GM21526 (cell line): ENCODE measurements around the gene OLR1.

Experiments used
- ATAC-seq: cut with Tn5 transposase; IDR thresholded peaks from one replicate; pipeline ENCODE4 v1.9.1; 2021; ENCODE audit warnings: moderate library complexity; ENCODE audit not compliant: unreplicated experiment, low FRiP score

OLR1 gene

DNA sequence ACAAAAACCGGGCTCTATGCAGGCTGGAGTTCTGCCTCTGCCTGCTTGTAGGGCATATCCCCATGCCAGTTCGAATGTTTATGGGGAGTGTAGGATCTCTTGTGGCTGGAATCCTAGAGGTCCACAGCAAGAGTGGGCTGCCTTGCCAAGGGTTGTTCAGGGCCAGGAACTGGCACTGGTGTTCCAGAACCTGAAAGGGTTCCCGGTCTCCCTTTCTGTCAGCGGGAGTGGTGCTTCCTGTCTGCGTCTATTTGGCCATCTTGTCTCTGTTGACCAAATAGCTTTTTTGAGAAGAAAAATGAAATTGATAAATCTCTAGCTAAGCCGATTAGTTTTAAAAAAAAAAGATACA is 17.8 kb downstream of the OLR1 start:
- no peak for ATAC-seq

- ATAC-seq: peak; percentile 50
Observed at GRCh38 chr12:10153271-10154144, 18.4 kb downstream of the OLR1 start.

GRCh38 chr12:10151621-10152020 is 20.3 kb downstream of the OLR1 start:
- ATAC-seq: no peak

DNA sequence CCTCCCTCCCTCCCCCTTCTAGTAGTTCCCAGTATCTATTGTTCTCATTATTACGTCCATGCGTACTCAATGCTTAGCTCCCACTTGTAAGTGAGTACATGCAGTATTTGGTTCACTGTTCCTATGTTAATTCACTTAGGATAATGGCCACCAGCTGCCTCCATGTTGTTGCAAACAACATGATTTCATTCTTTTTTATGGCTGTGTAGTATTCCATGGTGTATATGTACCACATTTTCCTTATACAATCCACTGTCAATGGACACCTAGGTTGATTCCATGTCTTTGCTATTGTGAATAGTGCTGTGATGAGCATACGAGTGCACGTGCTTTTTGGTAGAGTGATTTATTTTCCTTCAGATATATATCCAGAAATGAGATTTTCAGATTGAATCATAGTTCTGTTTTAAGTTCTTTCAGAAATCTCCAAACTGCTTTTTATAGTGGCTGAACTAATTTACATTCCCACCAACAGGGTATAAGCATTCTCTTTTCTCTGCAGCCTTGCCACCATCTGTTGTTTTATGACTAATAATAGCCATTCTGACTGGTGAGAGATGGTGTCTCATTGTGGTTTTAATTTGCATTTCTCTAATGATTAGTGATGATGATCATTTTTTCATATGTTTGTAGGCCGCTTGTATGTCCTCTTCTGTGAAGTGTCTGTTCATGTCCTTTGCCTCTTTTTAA is 24.1 kb downstream of the OLR1 start:
- peak; percentile 59 for ATAC-seq

DNA sequence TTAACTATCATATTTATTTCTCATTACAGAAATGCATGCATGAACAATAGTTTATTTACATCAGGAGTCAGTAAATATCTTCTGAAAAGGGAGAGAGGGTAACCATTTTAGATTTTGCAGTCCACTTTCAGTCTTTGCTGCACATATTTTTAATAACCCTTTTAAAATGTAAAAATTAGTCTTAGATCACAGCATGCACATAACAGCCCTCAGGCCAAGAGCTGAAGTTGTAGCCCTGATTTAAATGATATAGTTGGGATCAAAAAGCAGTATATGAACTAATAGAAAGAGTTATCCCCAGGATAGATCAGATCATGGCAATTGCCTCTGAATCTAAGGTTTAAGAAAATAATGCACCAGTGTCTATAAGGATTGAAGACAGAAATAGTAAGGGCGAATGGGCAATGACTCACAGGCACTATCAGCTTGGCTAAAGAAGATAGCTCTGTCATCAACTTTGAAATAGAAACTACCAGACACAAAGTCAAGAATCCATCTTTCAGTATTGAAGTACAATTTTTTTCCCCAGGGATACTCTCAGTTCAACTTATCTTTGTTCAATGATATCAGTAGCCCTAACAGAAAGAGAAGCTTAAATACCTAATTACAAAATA is 28.8 kb downstream of the OLR1 start:
- ATAC-seq: no peak

DNA sequence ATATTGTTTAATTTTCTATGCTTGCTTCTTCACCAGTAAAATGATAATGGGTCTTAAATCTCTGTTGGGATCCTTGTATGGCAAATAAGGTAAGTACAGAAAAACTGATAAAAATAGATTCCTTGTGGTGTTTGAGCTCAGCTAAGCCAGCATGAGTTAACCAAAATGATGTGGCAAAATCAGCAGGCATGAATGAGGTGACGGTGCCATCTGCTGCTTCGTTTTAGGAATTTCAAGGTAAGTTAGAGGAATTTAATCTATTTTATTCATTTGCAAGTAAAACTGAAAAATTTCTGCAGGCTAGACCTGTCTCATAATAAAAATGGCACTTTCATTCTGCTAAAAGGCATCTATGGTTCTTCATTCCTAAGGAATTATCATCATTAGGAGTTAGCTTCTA is 31.9 kb downstream of the OLR1 start:
- ATAC-seq: no peak

GRCh38 chr12:10136637-10137205 is 35.2 kb downstream of the OLR1 start:
- ATAC-seq: no peak

DNA sequence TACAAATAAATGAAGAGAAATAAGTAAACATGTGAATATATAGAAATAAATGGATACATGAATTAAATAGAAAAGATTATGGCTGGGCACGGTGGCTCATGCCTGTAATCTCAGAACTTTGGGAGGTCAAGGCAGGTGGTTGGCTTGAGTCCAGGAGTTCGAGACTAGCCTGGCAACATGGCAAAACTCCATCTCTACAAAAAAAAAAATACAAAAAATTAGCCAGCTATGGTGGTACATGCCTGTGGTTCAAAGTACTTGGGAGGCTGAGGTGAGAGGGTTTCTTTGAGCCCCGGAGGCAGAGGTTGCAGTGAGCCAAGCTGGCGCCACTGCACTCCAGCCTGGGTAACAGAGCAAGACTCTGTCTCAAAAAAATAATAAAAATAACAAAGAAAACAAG is 36.8 kb downstream of the OLR1 start:
- no peak for ATAC-seq

DNA sequence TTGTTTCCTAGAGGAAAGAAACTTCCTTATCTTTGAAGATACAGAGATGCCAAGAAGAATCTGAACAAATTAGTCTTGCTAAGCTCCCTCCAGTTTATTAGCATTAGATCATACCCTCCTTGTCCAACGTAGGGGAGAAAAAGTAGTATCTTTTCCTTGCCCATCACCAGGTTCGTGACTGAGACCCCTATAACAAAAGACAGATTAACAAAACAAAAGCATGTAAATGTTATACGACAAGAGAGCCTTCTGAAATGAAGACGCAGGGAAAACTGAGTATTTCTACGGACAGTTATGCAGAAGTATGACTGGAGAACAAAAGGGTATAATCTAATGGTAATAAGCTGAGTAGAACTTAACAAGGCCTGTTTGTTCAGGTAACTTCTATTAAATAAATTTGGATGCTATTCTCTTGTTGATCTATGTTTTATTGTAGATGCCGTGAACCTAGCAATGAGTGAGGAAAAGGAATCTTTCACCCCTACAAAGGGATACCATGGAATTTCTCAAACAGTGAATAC is 39.0 kb downstream of the OLR1 start:
- no peak for ATAC-seq

DNA sequence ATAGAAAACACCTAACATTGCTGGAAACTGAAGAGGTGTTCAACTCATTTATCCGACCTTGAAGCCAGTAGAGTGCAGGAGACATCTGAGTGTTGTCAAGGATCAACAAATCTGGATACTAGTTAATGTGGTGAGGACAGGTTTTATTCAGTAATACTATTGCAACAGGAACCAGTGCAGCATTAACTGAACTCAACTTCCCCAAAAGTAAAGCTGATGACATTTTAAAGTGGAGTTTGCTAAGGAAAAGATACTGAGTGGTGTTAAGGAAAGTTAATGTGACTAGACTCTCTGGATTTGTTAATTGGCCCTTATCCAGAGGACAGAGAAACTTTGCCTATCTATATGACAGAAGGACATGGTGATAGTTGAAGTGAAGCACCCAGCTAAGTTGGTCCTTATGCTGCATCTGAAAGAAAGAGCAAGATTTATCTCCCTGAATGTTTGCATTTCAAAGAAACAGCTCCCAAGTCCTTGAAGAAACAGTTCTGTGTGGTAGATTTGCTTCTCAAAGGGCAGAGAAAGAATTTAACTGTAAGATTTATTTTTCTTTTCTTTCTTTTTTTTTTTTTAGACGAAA is 40.7 kb downstream of the OLR1 start:
- no peak for ATAC-seq

GRCh38 chr12:10130042-10130441 is 41.9 kb downstream of the OLR1 start, which contains the start of gene CLEC7A:
Gene CLEC7A (minus strand): TSS chr12:10130199. CDS start chr12:10130082, 117 bp downstream.
- no peak for ATAC-seq

- ATAC-seq: no peak
Observed at GRCh38 chr12:10128687-10129086, 43.2 kb downstream of the OLR1 start.

GRCh38 chr12:10126413-10126812 is 45.5 kb downstream of the OLR1 start:
- ATAC-seq: no peak

DNA sequence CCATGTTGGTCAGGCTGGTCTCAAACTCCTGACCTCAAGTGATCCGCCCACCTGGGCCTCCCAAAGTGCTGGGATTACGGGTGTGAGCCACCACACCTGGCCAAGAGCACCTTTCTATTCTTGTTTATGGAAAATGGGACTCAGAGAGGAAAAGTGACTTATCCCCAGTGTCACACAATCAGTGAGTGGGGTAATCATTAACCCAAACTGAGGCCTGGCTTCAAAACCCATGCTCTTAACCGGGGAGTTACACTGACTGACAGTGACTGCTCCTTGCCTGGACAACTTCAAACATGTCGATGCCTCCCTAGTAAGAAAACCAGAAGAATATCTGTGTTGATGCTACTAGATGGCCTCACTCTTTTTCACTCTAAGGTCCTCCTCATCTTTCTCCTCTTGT is 49.2 kb downstream of the OLR1 start:
- no peak for ATAC-seq

DNA sequence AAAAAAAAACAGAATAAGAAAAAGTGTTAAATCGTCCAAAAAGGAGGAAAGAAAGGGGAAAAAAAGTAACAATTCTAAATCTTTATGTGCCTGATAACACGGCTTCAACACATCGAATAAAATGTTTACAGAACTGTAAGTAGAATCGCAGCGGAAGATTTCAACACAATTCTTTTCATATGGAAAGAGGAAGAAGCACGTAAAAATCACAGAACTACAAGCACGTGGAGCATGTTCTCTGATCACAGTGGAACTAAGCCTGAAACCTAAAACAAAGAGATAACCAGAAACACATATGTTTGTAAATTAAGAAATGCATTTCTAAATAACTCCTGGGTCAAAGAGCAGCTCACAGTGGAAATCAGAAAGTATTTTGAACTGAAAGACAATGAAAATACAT is 50.7 kb downstream of the OLR1 start:
- no peak for ATAC-seq

DNA sequence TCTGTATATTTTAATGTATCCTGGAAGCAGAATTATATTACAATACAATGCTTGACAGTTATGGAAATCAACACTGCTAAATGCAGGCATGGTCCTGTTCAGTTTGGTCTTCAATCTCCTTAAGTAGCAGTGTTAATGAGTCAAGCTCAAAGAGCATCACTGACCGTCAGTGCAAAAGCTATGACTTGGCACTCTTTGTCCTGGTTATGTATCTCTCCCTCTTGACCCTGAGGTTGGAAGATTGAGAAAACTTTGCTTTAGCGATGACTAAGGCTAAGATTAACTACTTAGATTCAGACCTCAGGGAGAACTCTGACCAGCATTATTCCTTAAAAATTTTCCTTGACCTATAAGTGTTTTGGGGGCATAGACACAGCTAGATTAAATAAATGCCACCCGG is 52.9 kb downstream of the OLR1 start:
- no peak for ATAC-seq

DNA sequence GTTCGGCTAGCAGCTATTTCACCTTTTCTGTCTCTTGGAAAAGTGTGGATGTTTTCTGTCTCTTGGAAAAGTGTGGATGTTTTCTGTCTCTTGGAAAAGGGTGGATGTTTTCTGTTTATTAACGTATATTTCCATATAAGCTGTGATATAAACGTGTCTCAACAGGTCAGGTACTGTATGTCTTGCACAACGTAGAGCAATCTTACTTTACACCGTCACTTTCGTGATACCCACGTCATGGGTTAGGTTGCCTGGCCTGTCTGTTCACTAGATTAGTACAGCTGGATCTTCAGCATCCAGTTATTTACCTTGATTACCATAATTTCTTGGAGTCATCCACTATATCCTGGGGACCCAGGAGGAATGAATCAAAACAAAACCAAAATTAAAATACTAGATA is 56.0 kb downstream of the OLR1 start:
- ATAC-seq: no peak

DNA sequence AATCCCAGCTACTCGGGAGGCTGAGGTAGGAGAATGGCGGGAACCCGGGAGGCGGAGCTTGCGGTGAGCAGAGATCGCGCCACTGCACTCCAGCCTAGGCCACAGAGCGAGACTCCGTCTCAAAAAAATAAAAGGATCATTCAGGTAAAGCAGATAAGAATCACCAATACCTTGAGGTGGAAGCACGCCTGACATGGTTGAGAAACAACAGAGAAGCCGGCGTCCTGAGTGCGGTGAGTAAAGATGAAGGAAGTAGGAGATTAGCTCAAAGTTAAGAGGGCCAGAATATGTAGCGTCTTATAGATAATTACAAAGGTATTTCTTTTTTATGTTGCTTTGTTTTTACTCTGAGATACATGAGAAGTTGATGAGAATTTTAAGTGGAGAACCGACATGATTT is 56.6 kb downstream of the OLR1 start:
- no peak for ATAC-seq

- no peak for ATAC-seq
Observed at GRCh38 chr12:10113920-10114319, 58.0 kb downstream of the OLR1 start.

- no peak for ATAC-seq
Observed at GRCh38 chr12:10113075-10113474, 58.9 kb downstream of the OLR1 start.

DNA sequence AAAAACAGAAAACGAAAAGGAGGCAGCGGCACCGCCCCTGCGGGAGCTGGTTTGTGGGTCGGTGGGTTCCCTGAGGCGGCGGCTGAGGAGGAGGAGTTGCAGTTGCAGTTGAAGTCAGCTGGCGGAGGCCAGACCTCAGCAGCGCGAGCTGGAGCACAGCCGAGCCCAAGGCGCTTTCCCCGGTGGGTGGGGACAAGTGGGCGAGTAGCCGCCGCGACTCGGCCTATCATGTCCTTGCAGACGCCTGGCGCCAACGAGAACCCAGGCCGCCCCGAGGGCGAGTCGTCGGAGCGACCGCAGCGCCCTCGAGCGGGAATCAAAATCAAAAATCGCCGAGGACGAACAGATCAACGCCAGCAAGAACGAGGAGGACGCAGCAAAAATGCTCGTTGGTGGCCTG is 60.5 kb downstream of the OLR1 start:
- no peak for ATAC-seq
